ENCODE measurements around the gene CAMKMT.
A peak's percentile ranks its signal among the peaks of the same experiment; 100 is the strongest.

CAMKMT gene

GRCh38 chr2:44747794-44748193 lies 386.0 kb downstream of the CAMKMT start:
- no peak for DNase-seq

GRCh38 chr2:44751754-44752479 lies 390.2 kb downstream of the CAMKMT start:
- no peak for DNase-seq

GRCh38 chr2:44752761-44753160 lies 391.0 kb downstream of the CAMKMT start:
- DNase-seq, result no peak

- no peak for DNase-seq
These were observed 392.0 kb downstream of the CAMKMT start for GRCh38 chr2:44753552-44754285.

GRCh38 chr2:44758591-44758990 lies 396.8 kb downstream of the CAMKMT start:
- DNase-seq, result no peak

- no peak for DNase-seq
These were observed 398.1 kb downstream of the CAMKMT start for GRCh38 chr2:44759823-44760222.

- DNase-seq, result no peak
These were observed 401.6 kb downstream of the CAMKMT start for GRCh38 chr2:44763275-44763782.

- no peak for DNase-seq
These were observed 404.5 kb downstream of the CAMKMT start for GRCh38 chr2:44766220-44766619.

- DNase-seq, result no peak
These were observed 405.0 kb downstream of the CAMKMT start for GRCh38 chr2:44766777-44767176.

GRCh38 chr2:44767691-44768090 lies 405.9 kb downstream of the CAMKMT start:
- DNase-seq, result no peak

- DNase-seq, result no peak
These were observed 406.9 kb downstream of the CAMKMT start for GRCh38 chr2:44768438-44769236.

GRCh38 chr2:44769349-44770011 lies 407.7 kb downstream of the CAMKMT start:
- no peak for DNase-seq

- DNase-seq, result no peak
These were observed 408.8 kb downstream of the CAMKMT start for GRCh38 chr2:44770221-44771195.

- DNase-seq, result no peak
These were observed 409.8 kb downstream of the CAMKMT start for GRCh38 chr2:44771522-44771921.

- no peak for DNase-seq
These were observed 410.4 kb downstream of the CAMKMT start for GRCh38 chr2:44772131-44772530.

GRCh38 chr2:44772669-44773378 lies 411.1 kb downstream of the CAMKMT start:
- DNase-seq, result no peak

- no peak for DNase-seq
These were observed 413.2 kb downstream of the CAMKMT start for GRCh38 chr2:44774826-44775492.

GRCh38 chr2:44777036-44777435 lies 415.3 kb downstream of the CAMKMT start:
- no peak for DNase-seq

- no peak for DNase-seq
These were observed 415.8 kb downstream of the CAMKMT start for GRCh38 chr2:44777537-44777936.

- DNase-seq, result peak; percentile 8
These were observed 416.5 kb downstream of the CAMKMT start for GRCh38 chr2:44778221-44778654.
